ENCODE results near the gene RIIAD1.
"Not testable (repeated sequence)": the region's sequence is repeated elsewhere in the genome, so short reads cannot be mapped to it uniquely, and the experiment has no call there.

The RIIAD1 gene

GRCh38 chr1:151733995-151734394, 12.7 kb downstream of the RIIAD1 start:
- DNase-seq (ENCODE audit: low read depth in 3 of 3), result not testable (repeated sequence)

- no peak for DNase-seq (ENCODE audit: low read depth in 3 of 3)
These were observed 15.7 kb downstream of the RIIAD1 start for GRCh38 chr1:151737026-151737425.

GRCh38 chr1:151737479-151737878, 16.2 kb downstream of the RIIAD1 start:
- DNase-seq (ENCODE audit: low read depth in 3 of 3), result no peak

- DNase-seq (ENCODE audit: low read depth in 3 of 3), result no peak
These were observed 18.5 kb downstream of the RIIAD1 start for GRCh38 chr1:151739590-151740355.

GRCh38 chr1:151741516-151741915, 20.2 kb downstream of the RIIAD1 start:
- DNase-seq (ENCODE audit: low read depth in 3 of 3), result no peak

GRCh38 chr1:151756291-151756690, 35.0 kb downstream of the RIIAD1 start:
- DNase-seq (ENCODE audit: low read depth in 3 of 3), result no peak

GRCh38 chr1:151759241-151759640, 37.9 kb downstream of the RIIAD1 start:
- DNase-seq (ENCODE audit: low read depth in 3 of 3), result no peak

- no peak for DNase-seq (ENCODE audit: low read depth in 3 of 3)
These were observed 39.5 kb downstream of the RIIAD1 start for GRCh38 chr1:151760597-151761385.

GRCh38 chr1:151762941-151763921, 41.9 kb downstream of the RIIAD1 start, which contains the start of gene MRPL9:
Gene MRPL9, minus strand, starts transcription at chr1:151763496. Its CDS starts 17 bp downstream, at chr1:151763479.
- peak; percentile 71 to 74 (median 72) for DNase-seq (ENCODE audit: low read depth in 3 of 3)

- no peak for DNase-seq (ENCODE audit: low read depth in 3 of 3)
These were observed 42.7 kb downstream of the RIIAD1 start for GRCh38 chr1:151763990-151764389.

- DNase-seq (ENCODE audit: low read depth in 3 of 3), result not testable (repeated sequence)
These were observed 47.2 kb downstream of the RIIAD1 start for GRCh38 chr1:151768351-151769066.

- not testable (repeated sequence) for DNase-seq (ENCODE audit: low read depth in 3 of 3)
These were observed 47.9 kb downstream of the RIIAD1 start for GRCh38 chr1:151769270-151769669.

- DNase-seq (ENCODE audit: low read depth in 3 of 3), result no peak
These were observed 52.4 kb downstream of the RIIAD1 start for GRCh38 chr1:151773702-151774101.

GRCh38 chr1:151774256-151774922, 53.1 kb downstream of the RIIAD1 start:
- no peak for DNase-seq (ENCODE audit: low read depth in 3 of 3)

GRCh38 chr1:151775894-151776664, 54.8 kb downstream of the RIIAD1 start:
- no peak for DNase-seq (ENCODE audit: low read depth in 3 of 3)

- DNase-seq (ENCODE audit: low read depth in 3 of 3), result no peak
These were observed 55.3 kb downstream of the RIIAD1 start for GRCh38 chr1:151776665-151777062.

GRCh38 chr1:151777317-151777716, 56.0 kb downstream of the RIIAD1 start:
- DNase-seq (ENCODE audit: low read depth in 3 of 3), result no peak
